Stimulated activated naive CD8-positive, alpha-beta T cell treated with anti-CD3 and anti-CD28 coated beads, Interleukin-15, Interleukin-2, amounts not matched to agents 100 ng/mL and 50 ng/mL, for 24 hours (primary cell): ENCODE results near the gene ORMDL3.
A peak's percentile ranks its signal among the peaks of the same experiment; 100 is the strongest.
"Not testable (repeated sequence)": the region's sequence is repeated elsewhere in the genome, so short reads cannot be mapped to it uniquely, and the experiment has no call there.

Source experiments
- H3K27ac Mint-ChIP-seq: one replicate; pipeline ENCODE4 v1.8.0; 2021; ENCODE audit warnings: mild to moderate bottlenecking, mixed read lengths
- H3K27me3 Mint-ChIP-seq: one replicate; pipeline ENCODE4 v1.8.0; 2021; ENCODE audit warnings: mixed read lengths
- H3K36me3 Mint-ChIP-seq: one replicate; pipeline ENCODE4 v1.8.0; 2021; ENCODE audit warnings: low read depth, mixed read lengths
- H3K4me1 Mint-ChIP-seq: one replicate; pipeline ENCODE4 v1.8.0; 2021; ENCODE audit warnings: low read depth, mixed read lengths
- H3K4me3 Mint-ChIP-seq: one replicate; pipeline ENCODE4 v1.8.0; 2021; ENCODE audit warnings: mild to moderate bottlenecking, mixed read lengths
- H3K9me3 Mint-ChIP-seq: one replicate; pipeline ENCODE4 v1.8.0; 2021; ENCODE audit warnings: mixed read lengths

Gene ORMDL3

GRCh38 chr17:39923836-39924690 lies 3.3 kb downstream of the ORMDL3 start:
- H3K27me3 Mint-ChIP-seq, result no peaks in the 10 kb centered on the region
- H3K36me3 Mint-ChIP-seq, result peaks cover 27% of the 10 kb centered on the region
- peaks cover 87% of the 10 kb centered on the region for H3K4me1 Mint-ChIP-seq
- H3K9me3 Mint-ChIP-seq, result no peaks in the 10 kb centered on the region
- peak overlapping the region; percentile 90 for H3K4me3 Mint-ChIP-seq
- peak overlapping the region; percentile 91 for H3K27ac Mint-ChIP-seq

DNA sequence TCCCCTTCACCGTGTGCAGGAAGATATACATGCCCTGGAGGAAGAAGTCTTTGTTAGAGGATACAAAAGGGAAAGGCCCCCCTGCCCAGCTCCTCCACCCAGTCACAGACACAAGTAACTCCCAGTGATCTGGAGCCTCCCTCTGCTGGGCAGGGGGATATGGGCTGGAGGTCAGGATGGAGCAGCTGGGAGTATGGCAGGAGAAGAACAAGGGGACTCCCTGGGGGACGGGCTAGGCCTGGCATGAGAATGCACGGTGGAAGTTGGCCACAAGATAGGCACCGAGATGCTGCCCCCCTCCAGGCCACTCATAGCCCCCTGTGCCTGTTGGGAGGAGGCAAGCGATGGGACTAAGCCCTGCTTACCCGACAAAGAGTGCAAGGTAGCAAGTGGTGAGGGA lies 4.2 kb downstream of the ORMDL3 start:
- Mint-ChIP-seq H3K4me1 (peaks cover 86% of the 10 kb centered on the region), H3K36me3 (peaks cover 32% of the 10 kb centered on the region), H3K27me3 (no peaks in the 10 kb centered on the region)

DNA sequence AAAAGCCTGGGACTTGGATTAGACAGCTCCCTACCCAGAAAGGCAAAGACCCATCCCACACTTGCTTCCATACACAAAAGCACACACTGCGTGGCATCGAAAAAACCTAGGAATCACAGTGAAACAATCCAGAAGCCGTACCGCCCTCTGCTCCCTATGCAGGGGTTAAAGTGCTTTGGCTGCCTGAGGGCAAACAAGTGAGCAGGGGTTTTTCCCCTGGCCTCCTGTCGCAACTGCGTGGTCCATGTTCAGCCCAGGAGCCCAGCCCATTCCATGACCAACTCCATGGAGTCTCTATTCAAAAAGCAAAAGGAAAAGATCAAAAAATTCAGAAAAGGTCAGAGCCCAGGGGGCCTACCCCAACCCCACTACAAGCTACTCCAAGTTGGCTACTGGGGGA lies 5.4 kb downstream of the ORMDL3 start:
- no peaks in the 10 kb centered on the region for H3K27me3 Mint-ChIP-seq
- H3K9me3 Mint-ChIP-seq, result no peaks in the 10 kb centered on the region
- H3K36me3 Mint-ChIP-seq, result peaks cover 41% of the 10 kb centered on the region
- H3K4me1 Mint-ChIP-seq, result peaks cover 85% of the 10 kb centered on the region
- peak overlapping the region; percentile 40 for H3K4me3 Mint-ChIP-seq
- H3K27ac Mint-ChIP-seq, result peak overlapping the region; percentile 91

More for the DNA sequence above, 4.2 kb downstream of the ORMDL3 start:
- Mint-ChIP-seq H3K27ac (peak overlapping the region; percentile 91), H3K4me3 (no peak overlapping the region), H3K9me3 (no peaks in the 10 kb centered on the region)

DNA sequence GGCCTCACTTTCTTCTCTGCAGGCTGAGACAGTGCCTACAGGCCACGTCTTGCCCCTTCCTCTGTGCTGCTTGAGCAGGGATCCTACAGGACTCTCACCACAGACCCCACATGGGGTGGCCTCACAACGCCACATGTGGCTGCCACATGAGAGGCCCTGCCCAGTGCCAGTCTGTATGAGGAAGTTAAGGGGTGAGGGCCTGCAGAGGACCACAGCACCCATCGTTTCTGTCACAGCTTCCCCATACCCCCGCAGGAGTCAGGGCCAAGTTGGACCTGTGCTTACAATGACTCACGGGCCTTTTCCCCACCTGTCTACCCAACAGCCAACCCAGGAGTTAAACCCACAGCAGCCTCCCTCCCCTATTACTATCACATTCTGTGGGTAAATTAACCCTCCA lies 6.1 kb downstream of the ORMDL3 start:
- no peaks in the 10 kb centered on the region for H3K9me3 Mint-ChIP-seq
- H3K27me3 Mint-ChIP-seq, result no peaks in the 10 kb centered on the region
- H3K4me1 Mint-ChIP-seq, result peaks cover 90% of the 10 kb centered on the region
- peaks cover 48% of the 10 kb centered on the region for H3K36me3 Mint-ChIP-seq
- peak overlapping the region; percentile 40 for H3K4me3 Mint-ChIP-seq
- peak overlapping the region; percentile 91 for H3K27ac Mint-ChIP-seq

GRCh38 chr17:39920218-39921210 lies 6.9 kb downstream of the ORMDL3 start:
- H3K4me3 Mint-ChIP-seq, result peak overlapping the region; percentile 43

GRCh38 chr17:39919087-39919683 lies 8.2 kb downstream of the ORMDL3 start:
- Mint-ChIP-seq H3K27ac (no peak overlapping the region), H3K9me3 (no peaks in the 10 kb centered on the region), H3K4me1 (peaks cover 74% of the 10 kb centered on the region), H3K4me3 (no peak overlapping the region), H3K36me3 (peaks cover 44% of the 10 kb centered on the region), H3K27me3 (no peaks in the 10 kb centered on the region)

More at GRCh38 chr17:39920218-39921210, 6.9 kb downstream of the ORMDL3 start:
- H3K36me3 Mint-ChIP-seq, result peaks cover 48% of the 10 kb centered on the region
- peaks cover 87% of the 10 kb centered on the region for H3K4me1 Mint-ChIP-seq
- H3K27ac Mint-ChIP-seq, result peak overlapping the region; percentile 91
- H3K27me3 Mint-ChIP-seq, result no peaks in the 10 kb centered on the region
- no peaks in the 10 kb centered on the region for H3K9me3 Mint-ChIP-seq

DNA sequence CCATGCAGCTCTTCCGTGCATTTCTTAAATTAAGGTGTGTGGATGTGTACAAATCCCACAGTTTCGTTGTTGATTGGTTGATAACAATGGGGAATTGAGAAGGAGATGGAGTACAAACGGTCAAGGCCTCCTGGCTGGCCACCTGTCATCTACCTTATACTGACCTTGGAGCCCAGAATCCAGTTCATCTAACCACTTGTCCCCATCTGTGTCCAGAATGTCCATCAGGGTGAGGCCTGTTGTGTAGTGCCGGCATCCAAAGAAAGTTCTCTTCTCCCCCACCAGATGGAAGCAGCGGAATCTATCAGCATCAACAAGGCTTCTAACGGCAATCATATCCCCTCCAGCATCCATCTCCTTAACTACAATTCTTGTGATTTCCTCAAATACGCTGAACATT lies 10.5 kb downstream of the ORMDL3 start:
- Mint-ChIP-seq H3K27ac (no peak overlapping the region), H3K9me3 (no peaks in the 10 kb centered on the region), H3K4me1 (peaks cover 51% of the 10 kb centered on the region), H3K27me3 (no peaks in the 10 kb centered on the region), H3K36me3 (peaks cover 39% of the 10 kb centered on the region), H3K4me3 (no peak overlapping the region)

GRCh38 chr17:39915559-39915958 lies 11.8 kb downstream of the ORMDL3 start:
- H3K27me3 Mint-ChIP-seq, result no peaks in the 10 kb centered on the region
- H3K36me3 Mint-ChIP-seq, result peaks cover 39% of the 10 kb centered on the region
- no peak overlapping the region for H3K27ac Mint-ChIP-seq
- no peak overlapping the region for H3K4me3 Mint-ChIP-seq
- H3K4me1 Mint-ChIP-seq, result peaks cover 37% of the 10 kb centered on the region
- H3K9me3 Mint-ChIP-seq, result no peaks in the 10 kb centered on the region

- Mint-ChIP-seq H3K27me3 (no peaks in the 10 kb centered on the region), H3K4me3 (no peak overlapping the region), H3K9me3 (no peaks in the 10 kb centered on the region), H3K27ac (peak overlapping the region; percentile 28), H3K36me3 (peaks cover 42% of the 10 kb centered on the region), H3K4me1 (peaks cover 26% of the 10 kb centered on the region)
These were observed 13.4 kb downstream of the ORMDL3 start for GRCh38 chr17:39913989-39914388.

GRCh38 chr17:39908789-39909352 lies 18.5 kb downstream of the ORMDL3 start:
- Mint-ChIP-seq H3K27ac (no peak overlapping the region), H3K27me3 (no peaks in the 10 kb centered on the region), H3K36me3 (peaks cover 41% of the 10 kb centered on the region), H3K4me1 (peaks cover 7% of the 10 kb centered on the region), H3K9me3 (no peaks in the 10 kb centered on the region), H3K4me3 (no peak overlapping the region)

- Mint-ChIP-seq H3K36me3 (peaks cover 33% of the 10 kb centered on the region), H3K27me3 (no peaks in the 10 kb centered on the region), H3K9me3 (no peaks in the 10 kb centered on the region), H3K4me3 (no peak overlapping the region), H3K27ac (no peak overlapping the region), H3K4me1 (peaks cover 17% of the 10 kb centered on the region)
These were observed 22.5 kb downstream of the ORMDL3 start for GRCh38 chr17:39904990-39905288.

DNA sequence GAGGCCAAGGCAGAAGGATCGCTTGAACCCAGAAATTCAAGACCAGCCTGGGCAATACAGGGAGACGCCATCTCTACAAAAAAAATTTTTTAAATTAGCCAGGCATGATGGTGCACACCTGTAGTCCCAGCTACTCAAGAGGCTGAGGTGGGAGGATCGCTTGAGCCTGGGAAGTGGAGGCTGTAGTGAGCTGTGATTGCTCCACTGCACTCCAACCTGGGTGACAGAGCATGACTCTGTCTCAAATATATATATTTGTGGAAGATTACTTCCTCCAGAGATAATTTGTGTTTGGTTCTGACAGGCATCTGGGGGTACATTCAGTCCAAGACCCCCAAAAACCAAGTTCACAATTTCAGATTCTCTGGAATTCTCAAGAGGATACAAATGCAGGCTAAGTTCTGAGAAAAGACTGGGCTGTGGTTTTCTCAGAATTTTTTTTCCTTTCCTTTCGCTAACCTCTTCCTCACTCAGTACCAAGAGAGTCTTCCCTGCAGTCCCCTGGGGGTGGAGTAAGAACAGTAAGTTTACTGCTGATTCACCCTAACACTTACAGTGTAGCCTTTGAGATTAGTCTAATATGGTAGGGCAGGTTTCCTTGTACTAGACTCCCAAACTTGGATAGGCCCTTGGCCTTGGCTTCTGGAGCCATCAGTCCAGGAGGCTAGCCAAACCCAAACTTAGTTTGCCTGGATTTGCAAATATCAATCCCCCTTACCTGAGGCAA lies 24.1 kb downstream of the ORMDL3 start:
- peaks cover 31% of the 10 kb centered on the region for H3K36me3 Mint-ChIP-seq
- H3K4me3 Mint-ChIP-seq, result no peak overlapping the region
- no peaks in the 10 kb centered on the region for H3K9me3 Mint-ChIP-seq
- peaks cover 17% of the 10 kb centered on the region for H3K4me1 Mint-ChIP-seq
- H3K27me3 Mint-ChIP-seq, result no peaks in the 10 kb centered on the region
- H3K27ac Mint-ChIP-seq, result peak overlapping the region; percentile 61

GRCh38 chr17:39902027-39902426 lies 25.4 kb downstream of the ORMDL3 start:
- H3K4me1 Mint-ChIP-seq, result peaks cover 17% of the 10 kb centered on the region
- H3K9me3 Mint-ChIP-seq, H3K27ac Mint-ChIP-seq, H3K27me3 Mint-ChIP-seq, H3K4me3 Mint-ChIP-seq: not testable (repeated sequence)
- H3K36me3 Mint-ChIP-seq, result peaks cover 29% of the 10 kb centered on the region

DNA sequence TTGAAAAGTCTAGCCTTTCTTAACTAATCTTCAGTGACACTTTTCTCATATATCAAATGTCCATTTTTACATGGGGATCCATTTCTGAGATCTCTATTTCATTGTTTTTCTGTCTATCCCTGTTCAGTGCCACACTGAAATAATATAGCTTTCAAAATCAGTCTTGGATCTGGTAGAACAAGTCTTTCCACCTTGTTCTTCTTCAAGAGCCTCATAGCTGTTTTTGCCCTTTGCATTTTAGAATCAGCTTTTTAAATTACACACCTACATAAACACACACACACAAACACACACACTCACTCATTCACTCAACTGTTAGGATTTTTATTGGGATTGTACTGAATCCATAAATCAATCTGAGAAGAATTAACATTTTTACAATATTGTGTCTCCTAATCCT lies 28.2 kb downstream of the ORMDL3 start:
- Mint-ChIP-seq H3K36me3 (peaks cover 11% of the 10 kb centered on the region), H3K27ac (no peak overlapping the region), H3K4me1 (peaks cover 25% of the 10 kb centered on the region), H3K27me3 (no peaks in the 10 kb centered on the region), H3K9me3 (no peaks in the 10 kb centered on the region), H3K4me3 (no peak overlapping the region)
